ENCODE results near the gene AADACL4. TPM values are rescaled to one million over a fixed set of nuclear protein-coding genes. Genes with fewer than 3 reads are reported as not detected.
"Not testable (repeated sequence)": the region's sequence is repeated elsewhere in the genome, so short reads cannot be mapped to it uniquely, and the experiment has no call there.

Gene AADACL4
- total and polyA plus RNA-seq, 5 experiments from 2014 or later = not detected

- H3K4me3 Mint-ChIP-seq = no peak overlapping the region
- H3K9me3 Mint-ChIP-seq = peaks cover 6 to 21% (median 14%) of the 10 kb centered on the region in 9 donors
- peaks cover 10 to 24% (median 17%) of the 10 kb centered on the region in 5 donors for H3K27me3 Mint-ChIP-seq
- H3K4me1 Mint-ChIP-seq = no peaks in the 10 kb centered on the region
- DNase-seq = no peak
- POLR2A ChIA-PET = no interaction called here
- peaks cover 0 to 16% (median 0%) of the 10 kb centered on the region in 3 donors for H3K36me3 Mint-ChIP-seq
- H3K27ac Mint-ChIP-seq = no peak overlapping the region
- no peak for ATAC-seq
These were observed 64.7 kb downstream of the AADACL4 start for GRCh38 chr1:12708396-12709090.

GRCh38 chr1:12709091-12709491 is 65.2 kb downstream of the AADACL4 start:
- Mint-ChIP-seq H3K36me3 (peaks cover 0 to 11% (median 0%) of the 10 kb centered on the region in 3 donors), H3K27me3 (peaks cover 10 to 27% (median 18%) of the 10 kb centered on the region in 5 donors), H3K27ac (no peak overlapping the region), H3K4me1 (peaks cover 0 to 3% (median 0%) of the 10 kb centered on the region in 4 donors), H3K9me3 (peaks cover under 1 to 16% (median 9%) of the 10 kb centered on the region in 9 donors), H3K4me3 (no peak overlapping the region)
- ATAC-seq (no peak), DNase-seq (no peak)
- POLR2A ChIA-PET = no interaction called here

- Mint-ChIP-seq H3K36me3 (peaks cover 0 to 6% (median 0%) of the 10 kb centered on the region in 3 donors), H3K4me1 (peaks cover 0 to 3% (median 0%) of the 10 kb centered on the region in 4 donors), H3K4me3 (no peak overlapping the region), H3K27me3 (peaks cover 10 to 25% (median 18%) of the 10 kb centered on the region in 5 donors), H3K27ac (no peak overlapping the region), H3K9me3 (peaks cover 0 to 10% (median 5%) of the 10 kb centered on the region in 9 donors)
- POLR2A ChIA-PET = no interaction called here
- ATAC-seq (no peak), DNase-seq (no peak)
These were observed 65.8 kb downstream of the AADACL4 start for GRCh38 chr1:12709696-12710095.

GRCh38 chr1:12711536-12711935 is 67.7 kb downstream of the AADACL4 start:
- Mint-ChIP-seq H3K27me3 (peaks cover 14 to 38% (median 24%) of the 10 kb centered on the region in 5 donors), H3K36me3 (no peaks in the 10 kb centered on the region), H3K27ac (no peak overlapping the region), H3K4me1 (peaks cover 0 to 3% (median 0%) of the 10 kb centered on the region in 4 donors), H3K9me3 (no peaks in the 10 kb centered on the region), H3K4me3 (no peak overlapping the region)
- ATAC-seq (no peak), DNase-seq (no peak)
- POLR2A ChIA-PET = no interaction called here

- H3K36me3 Mint-ChIP-seq = no peaks in the 10 kb centered on the region
- H3K9me3 Mint-ChIP-seq = no peaks in the 10 kb centered on the region
- no peak overlapping the region for H3K4me3 Mint-ChIP-seq
- no peak for ATAC-seq
- H3K27me3 Mint-ChIP-seq = peaks cover 14 to 38% (median 22%) of the 10 kb centered on the region in 5 donors
- POLR2A ChIA-PET = no interaction called here
- H3K27ac Mint-ChIP-seq = no peak overlapping the region
- peaks cover 0 to 3% (median 0%) of the 10 kb centered on the region in 4 donors for H3K4me1 Mint-ChIP-seq
- no peak for DNase-seq
These were observed 68.2 kb downstream of the AADACL4 start for GRCh38 chr1:12712076-12712475.

GRCh38 chr1:12712929-12713328 is 69.0 kb downstream of the AADACL4 start:
- Mint-ChIP-seq H3K9me3 (no peaks in the 10 kb centered on the region), H3K27me3 (peaks cover 10 to 46% (median 22%) of the 10 kb centered on the region in 5 donors), H3K4me1 (peaks cover 0 to 3% (median 0%) of the 10 kb centered on the region in 4 donors), H3K27ac (no peak overlapping the region), H3K36me3 (no peaks in the 10 kb centered on the region), H3K4me3 (no peak overlapping the region)
- DNase-seq = no peak
- POLR2A ChIA-PET = no interaction called here
- ATAC-seq = no peak

GRCh38 chr1:12713651-12714050 is 69.8 kb downstream of the AADACL4 start:
- POLR2A ChIA-PET = interaction anchor here (0.6 kb wide), 1 partner anchor 221 kb away, joined by 3 read pairs; no protein-coding TSS in a partner anchor

GRCh38 chr1:12714710-12715475 is 71.0 kb downstream of the AADACL4 start:
- H3K4me1 Mint-ChIP-seq = peaks cover 0 to 3% (median 0%) of the 10 kb centered on the region in 4 donors
- H3K36me3 Mint-ChIP-seq = no peaks in the 10 kb centered on the region
- DNase-seq (no peak), ATAC-seq (no peak)
- POLR2A ChIA-PET = no interaction called here
- no peaks in the 10 kb centered on the region for H3K9me3 Mint-ChIP-seq
- peaks cover 12 to 46% (median 25%) of the 10 kb centered on the region in 5 donors for H3K27me3 Mint-ChIP-seq
- H3K4me3 Mint-ChIP-seq = no peak overlapping the region
- H3K27ac Mint-ChIP-seq = peak overlapping the region in 1 of 10 donors; percentile 75

More at GRCh38 chr1:12713651-12714050, 69.8 kb downstream of the AADACL4 start:
- H3K36me3 Mint-ChIP-seq, H3K27ac Mint-ChIP-seq, DNase-seq, H3K4me1 Mint-ChIP-seq, H3K4me3 Mint-ChIP-seq, H3K9me3 Mint-ChIP-seq, ATAC-seq: not testable (repeated sequence)
- peaks cover 10 to 46% (median 22%) of the 10 kb centered on the region in 5 donors for H3K27me3 Mint-ChIP-seq

- DNase-seq (no peak), ATAC-seq (no peak)
- no peak within 1 kb of the TSS for H3K4me3 Mint-ChIP-seq
- H3K4me1 Mint-ChIP-seq = peaks cover 0 to 3% (median 0%) of the 10 kb centered on the region in 4 donors
- peak within 1 kb of the TSS in 1 of 10 donors; percentile 75 for H3K27ac Mint-ChIP-seq
- H3K36me3 Mint-ChIP-seq = no peaks in the 10 kb centered on the region
- H3K9me3 Mint-ChIP-seq = no peaks in the 10 kb centered on the region
- POLR2A ChIA-PET = no interaction called here
- peaks cover 17 to 56% (median 31%) of the 10 kb centered on the region in 5 donors for H3K27me3 Mint-ChIP-seq
These were observed 72.1 kb downstream of the AADACL4 start, which contains the start of gene AADACL3 for GRCh38 chr1:12715896-12716437. AADACL3 (plus strand) TSS chr1:12716110; CDS start chr1:12716177, 67 bp downstream.

Other genes with a start within 250 kb of the AADACL4 start
- 10 to 100 TPM; 86.4 to 91.0 TPM for gene DHRS3, start 25.9 kb upstream of the AADACL4 start, total RNA-seq
- 10 to 100 TPM; 17.7 to 31.0 (median 20.4) TPM for gene DHRS3, start 25.9 kb upstream of the AADACL4 start, polyA plus RNA-seq
- gene AADACL3, start 72.0 kb downstream of the AADACL4 start, total RNA-seq = not detected
- not detected for gene AADACL3, start 72.0 kb downstream of the AADACL4 start, polyA plus RNA-seq
- not detected for gene CFAP107, start 102.1 kb downstream of the AADACL4 start, total RNA-seq
- not detected for gene CFAP107, start 102.1 kb downstream of the AADACL4 start, polyA plus RNA-seq
- not detected for gene PRAMEF12, start 129.7 kb downstream of the AADACL4 start, total RNA-seq
- gene PRAMEF12, start 129.7 kb downstream of the AADACL4 start, polyA plus RNA-seq = not detected
- not detected for gene PRAMEF1, start 147.3 kb downstream of the AADACL4 start, total RNA-seq
- gene PRAMEF1, start 147.3 kb downstream of the AADACL4 start, polyA plus RNA-seq = not detected
- not detected for gene PRAMEF11, start 187.3 kb downstream of the AADACL4 start, total RNA-seq
- gene PRAMEF11, start 187.3 kb downstream of the AADACL4 start, polyA plus RNA-seq = not detected
- gene HNRNPCL1, start 204.6 kb downstream of the AADACL4 start, total RNA-seq = not detected
- gene HNRNPCL1, start 204.6 kb downstream of the AADACL4 start, polyA plus RNA-seq = not detected
- gene PRAMEF2, start 213.0 kb downstream of the AADACL4 start, total RNA-seq = not detected
- not detected for gene PRAMEF2, start 213.0 kb downstream of the AADACL4 start, polyA plus RNA-seq
- gene PRAMEF4, start 242.1 kb downstream of the AADACL4 start, total RNA-seq = not detected
- gene PRAMEF4, start 242.1 kb downstream of the AADACL4 start, polyA plus RNA-seq = not detected

Measured in naive thymus-derived CD8-positive, alpha-beta T cell (primary cell).